ENCODE measurements around the gene RTN4R.

The RTN4R gene

GRCh38 chr22:20236052-20236717 is 31.9 kb downstream of the RTN4R start:
- TF ChIP-seq CTCF (IDR thresholded peaks at IDR 0.05) = no peak
- no peaks in the 10 kb centered on the region for H3K36me3 ChIP-seq
- no peak overlapping the region for H3K27ac ChIP-seq
- H3K27me3 ChIP-seq = no peaks in the 10 kb centered on the region
- no peak overlapping the region for H3K4me3 ChIP-seq (ENCODE audit: low read depth in 1 of 2, low read length in 1 of 2)
- H3K4me1 ChIP-seq (ENCODE audit: control insufficient read depth in 1 of 2, insufficient read depth in 1 of 2, low read depth in 1 of 2, low read length in 1 of 2) = no peaks in the 10 kb centered on the region
- no peaks in the 10 kb centered on the region for H3K9me3 ChIP-seq

GRCh38 chr22:20235389-20235991 is 32.6 kb downstream of the RTN4R start:
- no peak overlapping the region for H3K4me3 ChIP-seq (ENCODE audit: low read depth in 1 of 2, low read length in 1 of 2)
- H3K27me3 ChIP-seq = no peaks in the 10 kb centered on the region
- no peak for TF ChIP-seq CTCF (IDR thresholded peaks at IDR 0.05)
- no peak overlapping the region for H3K27ac ChIP-seq
- no peaks in the 10 kb centered on the region for H3K36me3 ChIP-seq
- H3K9me3 ChIP-seq = no peaks in the 10 kb centered on the region
- H3K4me1 ChIP-seq (ENCODE audit: control insufficient read depth in 1 of 2, insufficient read depth in 1 of 2, low read depth in 1 of 2, low read length in 1 of 2) = no peaks in the 10 kb centered on the region

- TF ChIP-seq CTCF (IDR thresholded peaks at IDR 0.05) = no peak
- Histone ChIP-seq H3K27me3 (no peaks in the 10 kb centered on the region), H3K27ac (no peak overlapping the region), H3K9me3 (no peaks in the 10 kb centered on the region), H3K36me3 (no peaks in the 10 kb centered on the region), H3K4me3 (ENCODE audit: low read depth in 1 of 2, low read length in 1 of 2) (no peak overlapping the region), H3K4me1 (ENCODE audit: control insufficient read depth in 1 of 2, insufficient read depth in 1 of 2, low read depth in 1 of 2, low read length in 1 of 2) (no peaks in the 10 kb centered on the region)
Observed at GRCh38 chr22:20234760-20235388, 33.2 kb downstream of the RTN4R start.

GRCh38 chr22:20234314-20234682 is 33.8 kb downstream of the RTN4R start:
- no peaks in the 10 kb centered on the region for H3K9me3 ChIP-seq

More at GRCh38 chr22:20234314-20234682, 33.8 kb downstream of the RTN4R start:
- Histone ChIP-seq H3K27ac (no peak overlapping the region), H3K27me3 (no peaks in the 10 kb centered on the region), H3K4me1 (ENCODE audit: control insufficient read depth in 1 of 2, insufficient read depth in 1 of 2, low read depth in 1 of 2, low read length in 1 of 2) (no peaks in the 10 kb centered on the region), H3K36me3 (no peaks in the 10 kb centered on the region), H3K4me3 (ENCODE audit: low read depth in 1 of 2, low read length in 1 of 2) (no peak overlapping the region)
- TF ChIP-seq CTCF (IDR thresholded peaks at IDR 0.05) = no peak

Data from neutrophil (primary cell).